SU-DHL-6 (cell line): ENCODE data around the gene GMPPA.

Source experiments
- H2AFZ ChIP-seq: fragments of 200-600 bp; sonication (generic); 2 replicates; pipeline ENCODE4 v1.6.1; 2014; ENCODE audit warnings: low read depth, mild to moderate bottlenecking, moderate library complexity, mixed read lengths, antibody characterized with exemption, low read length; ENCODE audit not compliant: severe bottlenecking
- H3F3A ChIP-seq: fragments of 200-600 bp; shearing (Covaris generic); 2 replicates; pipeline ENCODE4 v1.6.0; 2016; ENCODE audit warnings: antibody characterized with exemption, mild to moderate bottlenecking; ENCODE audit not compliant: insufficient read depth
- H3K27ac ChIP-seq: fragments of 200-600 bp; sonication (generic); 2 replicates; pipeline ENCODE4 v1.5.1; 2016; ENCODE audit warnings: low read depth, mild to moderate bottlenecking, low read length, moderate library complexity, mixed read lengths
- H3K27me3 ChIP-seq: fragments of 200-600 bp; sonication (generic), shearing (Covaris generic); 2 replicates; pipeline ENCODE4 v1.6.0; 2014; ENCODE audit warnings: mild to moderate bottlenecking, low read length
- H3K36me3 ChIP-seq: fragments of 200-600 bp; sonication (generic); 2 replicates; pipeline ENCODE4 v1.6.1; 2014; ENCODE audit warnings: mild to moderate bottlenecking, low read length, mixed read lengths
- H3K4me2 ChIP-seq: fragments of 300-600, 200-600 bp; shearing (Covaris generic), sonication (generic); 2 replicates; pipeline ENCODE4 v1.6.0; 2014; ENCODE audit warnings: low read length, low read depth, mild to moderate bottlenecking; ENCODE audit not compliant: poor library complexity, severe bottlenecking
- H3K4me3 ChIP-seq: fragments of 200-600 bp; sonication (generic); 2 replicates; pipeline ENCODE4 v1.5.1; 2014; ENCODE audit warnings: antibody characterized with exemption, low read length, mild to moderate bottlenecking, mixed read lengths; ENCODE audit not compliant: insufficient read depth, poor library complexity, severe bottlenecking
- H3K79me2 ChIP-seq: fragments of 200-600 bp; sonication (generic); 2 replicates; pipeline ENCODE4 v1.6.1; 2014; ENCODE audit warnings: mild to moderate bottlenecking, low read length, moderate library complexity; ENCODE audit not compliant: insufficient read depth
- H3K9ac ChIP-seq: fragments of 200-600 bp; sonication (generic); 2 replicates; pipeline ENCODE4 v1.7.0; 2014; ENCODE audit warnings: mild to moderate bottlenecking, low read length
- H3K9me2 ChIP-seq: fragments of 200-600 bp; sonication (generic); replicated peaks from 2 replicates; pipeline ENCODE4 v1.6.1; 2014; ENCODE audit warnings: low read length; ENCODE audit not compliant: insufficient read depth
- H3K9me3 ChIP-seq: fragments of 200-600 bp; sonication (generic); 2 replicates; pipeline ENCODE4 v1.6.1; 2014; ENCODE audit warnings: low read length, mixed read lengths; ENCODE audit not compliant: insufficient read depth
- H4K20me1 ChIP-seq: fragments of 200-600 bp; sonication (generic); 2 replicates; pipeline ENCODE4 v1.6.1; 2014; ENCODE audit warnings: low read depth, mild to moderate bottlenecking, antibody characterized with exemption, low read length, moderate library complexity, mixed read lengths
- EZH2phosphoT487 ChIP-seq: fragments of 200-600 bp; sonication (generic), shearing (Covaris generic); conservative IDR thresholded peaks from 2 replicates; pipeline ENCODE4 v1.6.1; 2018; ENCODE audit warnings: mild to moderate bottlenecking, antibody characterized with exemption, low read length, moderate library complexity, mixed read lengths
- TF ChIP-seq, protein P1 (sequence below): fragments of 200-600 bp; sonication (generic); IDR thresholded peaks from one replicate; pipeline ENCODE4 v1.5.1; 2017; ENCODE audit warnings: antibody characterized with exemption, mild to moderate bottlenecking, low read length, moderate library complexity; ENCODE audit not compliant: insufficient read depth, poor library complexity, severe bottlenecking

The GMPPA gene

DNA sequence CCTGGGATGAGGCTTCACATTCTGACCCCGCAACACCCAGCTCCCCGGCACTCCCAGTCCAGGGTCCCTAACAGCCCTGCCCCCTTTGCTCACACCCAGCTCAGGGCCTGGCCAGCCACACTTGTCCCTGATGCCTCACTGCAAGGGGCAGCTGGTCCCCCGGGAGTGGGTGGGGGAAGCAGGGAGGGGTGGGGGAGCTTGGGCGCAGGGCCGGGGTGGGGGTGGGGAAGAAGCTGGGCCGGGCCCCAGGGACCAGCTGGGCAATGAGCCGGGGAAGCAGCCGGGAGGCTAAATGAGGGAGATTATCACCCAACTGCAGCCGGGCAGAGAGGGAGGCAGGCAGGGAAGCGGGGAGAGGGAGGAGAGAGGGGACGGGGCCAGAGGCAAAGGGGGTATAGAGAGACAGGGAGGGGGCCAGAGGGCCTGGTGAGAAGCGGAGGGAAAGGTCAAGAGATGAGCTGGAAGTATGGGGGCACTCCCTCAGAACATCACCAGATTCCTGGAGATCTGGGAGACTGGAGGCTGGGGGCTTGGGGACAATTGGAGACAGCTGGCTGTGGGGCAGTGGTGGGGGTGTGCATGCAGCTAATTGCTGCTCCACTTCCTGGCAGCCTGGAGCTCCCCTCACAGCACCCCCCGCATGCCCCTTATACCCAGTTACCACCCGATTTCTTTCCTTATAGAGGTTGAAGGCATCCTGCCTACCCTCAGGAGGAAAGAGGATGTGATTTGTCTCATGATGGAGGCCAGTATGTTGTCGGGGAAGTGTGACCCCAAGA is 13.0 kb downstream of the GMPPA start:
- Histone ChIP-seq H2AFZ (no peak overlapping the region), H3K4me3 (no peak overlapping the region), H3K27me3 (no peaks in the 10 kb centered on the region), H3K4me2 (no peak overlapping the region), H3F3A (no peaks in the 10 kb centered on the region), H3K9me3 (no peaks in the 10 kb centered on the region), H3K79me2 (no peaks in the 10 kb centered on the region), H3K9ac (no peak overlapping the region), H4K20me1 (no peaks in the 10 kb centered on the region), H3K36me3 (no peaks in the 10 kb centered on the region), H3K27ac (no peak overlapping the region), H3K9me2 (no peaks in the 10 kb centered on the region)
- no peak for TF ChIP-seq EZH2phosphoT487
- TF ChIP-seq, protein P1, sequence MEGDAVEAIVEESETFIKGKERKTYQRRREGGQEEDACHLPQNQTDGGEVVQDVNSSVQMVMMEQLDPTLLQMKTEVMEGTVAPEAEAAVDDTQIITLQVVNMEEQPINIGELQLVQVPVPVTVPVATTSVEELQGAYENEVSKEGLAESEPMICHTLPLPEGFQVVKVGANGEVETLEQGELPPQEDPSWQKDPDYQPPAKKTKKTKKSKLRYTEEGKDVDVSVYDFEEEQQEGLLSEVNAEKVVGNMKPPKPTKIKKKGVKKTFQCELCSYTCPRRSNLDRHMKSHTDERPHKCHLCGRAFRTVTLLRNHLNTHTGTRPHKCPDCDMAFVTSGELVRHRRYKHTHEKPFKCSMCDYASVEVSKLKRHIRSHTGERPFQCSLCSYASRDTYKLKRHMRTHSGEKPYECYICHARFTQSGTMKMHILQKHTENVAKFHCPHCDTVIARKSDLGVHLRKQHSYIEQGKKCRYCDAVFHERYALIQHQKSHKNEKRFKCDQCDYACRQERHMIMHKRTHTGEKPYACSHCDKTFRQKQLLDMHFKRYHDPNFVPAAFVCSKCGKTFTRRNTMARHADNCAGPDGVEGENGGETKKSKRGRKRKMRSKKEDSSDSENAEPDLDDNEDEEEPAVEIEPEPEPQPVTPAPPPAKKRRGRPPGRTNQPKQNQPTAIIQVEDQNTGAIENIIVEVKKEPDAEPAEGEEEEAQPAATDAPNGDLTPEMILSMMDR = no peak

GRCh38 chr2:219512524-219513216 is 14.0 kb downstream of the GMPPA start:
- Histone ChIP-seq H3K4me3 (no peak overlapping the region), H3K4me2 (no peak overlapping the region), H3K27me3 (no peaks in the 10 kb centered on the region), H3K9ac (no peak overlapping the region), H3K9me2 (no peaks in the 10 kb centered on the region), H3K27ac (no peak overlapping the region), H3K79me2 (no peaks in the 10 kb centered on the region), H4K20me1 (no peaks in the 10 kb centered on the region), H3K9me3 (no peaks in the 10 kb centered on the region), H3K36me3 (no peaks in the 10 kb centered on the region), H2AFZ (no peak overlapping the region), H3F3A (no peaks in the 10 kb centered on the region)
- TF ChIP-seq EZH2phosphoT487 = no peak
- TF ChIP-seq, protein P1 = no peak

- H3K4me2 ChIP-seq = no peak overlapping the region
Observed at GRCh38 chr2:219513787-219514186, 15.1 kb downstream of the GMPPA start.

More at GRCh38 chr2:219513787-219514186, 15.1 kb downstream of the GMPPA start:
- no peaks in the 10 kb centered on the region for H3K27me3 ChIP-seq
- no peaks in the 10 kb centered on the region for H4K20me1 ChIP-seq
- no peak overlapping the region for H3K27ac ChIP-seq
- H3K9me2 ChIP-seq = no peaks in the 10 kb centered on the region
- H3K4me3 ChIP-seq = no peak overlapping the region
- H3K36me3 ChIP-seq = no peaks in the 10 kb centered on the region
- no peaks in the 10 kb centered on the region for H3K9me3 ChIP-seq
- no peak overlapping the region for H3K9ac ChIP-seq
- no peak overlapping the region for H2AFZ ChIP-seq
- no peak for TF ChIP-seq EZH2phosphoT487
- TF ChIP-seq, protein P1 = no peak
- no peaks in the 10 kb centered on the region for H3F3A ChIP-seq
- no peaks in the 10 kb centered on the region for H3K79me2 ChIP-seq
